GM12878 (cell line): ENCODE results near the gene TMBIM6. TPM values are rescaled to one million over a fixed set of nuclear protein-coding genes. Genes with fewer than 3 reads are reported as not detected.

ENCODE experiments used
- ATAC-seq: fragments of 200-7000 bp; cut with Tn5 transposase; 3 replicates; pipeline ENCODE4 v1.9.1; 2020; ENCODE audit warnings: mild to moderate bottlenecking, moderate library complexity
- BruUV-seq: library from RNA; stranded (reverse); fragments of 400-500 nt; replicated peaks from 2 replicates; lab custom pipeline; 2021; lab: Mats Ljungman, UMichigan
- CTCF ChIA-PET: fragments of 300-600 bp; sonication (Branson Sonifier 250); formaldehyde crosslinking; extraction: SDS; loops from one replicate; lab custom pipeline; 2021; ENCODE audit warnings: inconsistent platforms; lab: Yijun Ruan, JAX
- POLR2A ChIA-PET: fragments of 350-600 bp; formaldehyde crosslinking; extraction: SDS; loops from one replicate; lab custom pipeline; 2021; ENCODE audit warnings: inconsistent platforms; lab: Charles Lee
- RAD21 ChIA-PET: fragments of 300-600 bp; sonication (Branson Sonifier 250); formaldehyde crosslinking; loops from one replicate; lab custom pipeline; 2023; ENCODE audit warnings: antibody characterized with exemption; ENCODE audit not compliant: unreplicated experiment; lab: Charles Lee
- SMC1A ChIA-PET: fragments of 300-600 bp; sonication (Branson Sonifier 250); formaldehyde crosslinking; loops from one replicate; lab custom pipeline; 2023; ENCODE audit not compliant: unreplicated experiment, uncharacterized antibody; lab: Charles Lee
- DNase-seq: peaks from one replicate; pipeline ENCODE4 v3.0.0-alpha.2; 2011; ENCODE audit warnings: low read depth, low spot score
- FAIRE-seq: peaks from 3 replicates; lab custom pipeline; 2011; peaks lifted over from hg19 to GRCh38; lab: Jason Lieb, UNC
- H2AFZ ChIP-seq: 2 replicates; pipeline ENCODE4 v1.6.0; 2011; ENCODE audit warnings: low read depth, low read length, control low read depth; ENCODE audit not compliant: control insufficient read depth
- H3K27ac ChIP-seq: 2 replicates; pipeline ENCODE4 v1.5.1; 2011; ENCODE audit warnings: control low read depth; ENCODE audit not compliant: control insufficient read depth, insufficient read depth
- H3K27me3 ChIP-seq, 2 experiments: replicated peaks in 1 of 2; 2 replicates each; pipeline versions ENCODE4 v1.6.0 to v1.6.1; 2011; ENCODE audit warnings: low read length in 1 of 2; ENCODE audit not compliant: control insufficient read depth in 2 of 2, insufficient read depth in 2 of 2
- H3K36me3 ChIP-seq, 2 experiments: 2 replicates each; pipeline ENCODE4 v1.5.1; 2011; ENCODE audit warnings: low read length in 1 of 2; ENCODE audit not compliant: control insufficient read depth in 2 of 2, insufficient read depth in 2 of 2
- H3K4me1 ChIP-seq: 2 replicates; pipeline ENCODE4 v1.6.1; 2011; ENCODE audit warnings: mild to moderate bottlenecking, low read length, moderate library complexity, mixed read lengths; ENCODE audit not compliant: control insufficient read depth, insufficient read depth
- H3K4me2 ChIP-seq: 2 replicates; pipeline ENCODE4 v1.6.0; 2011; ENCODE audit warnings: control low read depth; ENCODE audit not compliant: control insufficient read depth, insufficient read depth
- H3K4me3 ChIP-seq: fragments of 200-600 bp; sonication (generic); 2 replicates; pipeline ENCODE4 v1.5.1; 2016
- H3K79me2 ChIP-seq: 2 replicates; pipeline ENCODE4 v1.6.0; 2011; ENCODE audit warnings: low read length; ENCODE audit not compliant: control insufficient read depth, insufficient read depth
- H3K9ac ChIP-seq: 2 replicates; pipeline ENCODE4 v1.8.0; 2011; ENCODE audit warnings: low read length, control low read depth, mixed read lengths; ENCODE audit not compliant: control insufficient read depth, insufficient read depth
- H3K9me3 ChIP-seq: replicated peaks from 3 replicates; pipeline ENCODE4 v1.5.1; 2011; ENCODE audit warnings: mild to moderate bottlenecking, low read length; ENCODE audit not compliant: control insufficient read depth, insufficient read depth
- H4K20me1 ChIP-seq: 2 replicates; pipeline ENCODE4 v1.6.0; 2011; ENCODE audit not compliant: control insufficient read depth, insufficient read depth
- EED ChIP-seq: sonication (generic); IDR thresholded peaks from 2 replicates; pipeline ENCODE4 v1.6.1; 2016; ENCODE audit warnings: antibody characterized with exemption, low read depth
- MYC ChIP-seq: IDR thresholded peaks from 2 replicates; pipeline ENCODE4 v1.6.1; 2011; ENCODE audit warnings: mild to moderate bottlenecking, low read length, moderate library complexity, inconsistent platforms; ENCODE audit not compliant: insufficient read depth, insufficient replicate concordance, insufficient read length, severe bottlenecking
- NFYB ChIP-seq: IDR thresholded peaks from 2 replicates; pipeline ENCODE4 v1.6.1; 2011; ENCODE audit warnings: low read depth, mild to moderate bottlenecking, low read length, improper control_type of control experiment, moderate library complexity; ENCODE audit not compliant: insufficient read depth
- STAT1 ChIP-seq: fragments of 450-650 bp; conservative IDR thresholded peaks from 2 replicates; pipeline ENCODE4 v1.6.1; 2014; ENCODE audit warnings: antibody characterized with exemption, mild to moderate bottlenecking
- WGBS: methylation state at CpG from one replicate; pipeline ENCODE4 v1.1.6; 2016; ENCODE audit warnings: low lambda C conversion rate; ENCODE audit not compliant: insufficient replicate concordance, insufficient coverage; ENCODE audit errors: missing lambda C conversion rate; 5-methylcytosine and 5-hydroxymethylcytosine counted together
- in situ Hi-C: fragments of 300-500 bp; cut with MboI; formaldehyde crosslinking; loops from 9 replicates; pipeline ENCODE4 v1.14.3; 2018; ENCODE audit warnings: mixed read lengths
- intact Hi-C: fragments of 100-400 bp; cut with micrococcal nuclease; formaldehyde crosslinking; loops from one replicate; pipeline ENCODE4 v1.14.2; 2022; ENCODE audit not compliant: unreplicated experiment
- polyA plus RNA-seq, 11 experiments: library from polyadenylated mRNA; depleted of rRNA in 4 of 11; unstranded in 6 of 11; stranded (reverse) in 5 of 11; fragments of >200 nt; fragmentation: Nextera tagmentation in 4 of 11; fragmentation: Illumina TruSeq in 1 of 11; extraction: Ambion mirVana in 4 of 11; extraction: Trizol in 1 of 11; gene quantifications; 1 replicate in 1 of 11; 2 replicates in 10 of 11; pipeline versions ENCODE4 v1.2.1 to v1.2.3, GENCODE V29; 2011 to 2016; ENCODE audit warnings: inconsistent platforms in 2 of 11, missing spikeins in 2 of 11, low read depth in 1 of 11
- total RNA-seq, 4 experiments: library from RNA; depleted of rRNA in 3 of 4; stranded (reverse); fragments of >200 nt in 3 of 4; fragmentation: Illumina TruSeq in 1 of 4; extraction: Trizol in 1 of 4; gene quantifications; 2 replicates each; pipeline versions ENCODE4 v1.2.1 to v1.2.3, GENCODE V29; 2013 to 2021
- TF ChIP-seq, protein P1 (sequence below): IDR thresholded peaks from 2 replicates; pipeline ENCODE4 v1.6.1; 2012; ENCODE audit warnings: low read depth, low read length, improper control_type of control experiment
- TF ChIP-seq, protein P2 (sequence below): IDR thresholded peaks from 2 replicates; pipeline ENCODE4 v1.6.1; 2012; ENCODE audit warnings: mild to moderate bottlenecking, low read depth, low read length

TMBIM6 gene
- total and polyA plus RNA-seq, 10 of the 15 experiments (the other 5 are each of a cell fraction or from before 2014, with no cell fraction given) = 224 to 1,192 (median 379) TPM

DNA sequence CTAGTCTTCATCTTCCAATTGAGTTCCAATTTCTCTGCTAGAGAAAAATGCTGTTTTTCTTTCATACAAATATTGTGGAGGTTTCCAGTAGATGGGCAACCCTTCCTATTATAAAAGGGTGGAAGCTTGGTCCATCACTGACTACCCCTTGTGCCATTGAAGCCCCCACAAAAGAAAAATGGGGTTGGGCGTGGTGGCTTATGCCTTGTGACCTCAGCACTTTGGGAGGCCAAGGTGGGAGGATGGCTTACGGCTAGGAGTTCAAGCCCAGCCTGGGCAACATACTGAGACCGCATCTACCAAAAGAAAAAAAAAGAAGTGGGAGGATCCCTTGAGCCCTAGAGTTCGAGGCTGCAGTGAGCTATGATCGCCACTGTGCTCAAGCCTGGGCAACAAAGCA, 64.1 kb downstream of the TMBIM6 start:
- FAIRE-seq (no peak), ATAC-seq (no peak), DNase-seq (no peak)
- WGBS = 48% methylated on average over 5 of the region's 5 CpGs
- in situ Hi-C loops = no loop called here
- Histone ChIP-seq H3K4me2 (no peak overlapping the region), H3K79me2 (no peaks in the 10 kb centered on the region), H3K27ac (no peak overlapping the region), H3K27me3 (no peaks in the 10 kb centered on the region), H3K9me3 (no peaks in the 10 kb centered on the region), H3K4me1 (no peaks in the 10 kb centered on the region; the same call in 1 of the 2 replicates), H3K4me3 (no peak overlapping the region), H4K20me1 (no peaks in the 10 kb centered on the region), H3K9ac (no peak overlapping the region), H2AFZ (no peak overlapping the region), H3K36me3 (peaks cover 2 to 17% of the 10 kb centered on the region in 2 experiments; a peak in 3 of 4 replicates)
- no TSS peak for BruUV-seq
- TF ChIP-seq EED (no peak), MYC (no peak), STAT1 (no peak), NFYB (no peak)
- TF ChIP-seq, protein P1, sequence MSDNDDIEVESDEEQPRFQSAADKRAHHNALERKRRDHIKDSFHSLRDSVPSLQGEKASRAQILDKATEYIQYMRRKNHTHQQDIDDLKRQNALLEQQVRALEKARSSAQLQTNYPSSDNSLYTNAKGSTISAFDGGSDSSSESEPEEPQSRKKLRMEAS = no peak
- TF ChIP-seq, protein P2, sequence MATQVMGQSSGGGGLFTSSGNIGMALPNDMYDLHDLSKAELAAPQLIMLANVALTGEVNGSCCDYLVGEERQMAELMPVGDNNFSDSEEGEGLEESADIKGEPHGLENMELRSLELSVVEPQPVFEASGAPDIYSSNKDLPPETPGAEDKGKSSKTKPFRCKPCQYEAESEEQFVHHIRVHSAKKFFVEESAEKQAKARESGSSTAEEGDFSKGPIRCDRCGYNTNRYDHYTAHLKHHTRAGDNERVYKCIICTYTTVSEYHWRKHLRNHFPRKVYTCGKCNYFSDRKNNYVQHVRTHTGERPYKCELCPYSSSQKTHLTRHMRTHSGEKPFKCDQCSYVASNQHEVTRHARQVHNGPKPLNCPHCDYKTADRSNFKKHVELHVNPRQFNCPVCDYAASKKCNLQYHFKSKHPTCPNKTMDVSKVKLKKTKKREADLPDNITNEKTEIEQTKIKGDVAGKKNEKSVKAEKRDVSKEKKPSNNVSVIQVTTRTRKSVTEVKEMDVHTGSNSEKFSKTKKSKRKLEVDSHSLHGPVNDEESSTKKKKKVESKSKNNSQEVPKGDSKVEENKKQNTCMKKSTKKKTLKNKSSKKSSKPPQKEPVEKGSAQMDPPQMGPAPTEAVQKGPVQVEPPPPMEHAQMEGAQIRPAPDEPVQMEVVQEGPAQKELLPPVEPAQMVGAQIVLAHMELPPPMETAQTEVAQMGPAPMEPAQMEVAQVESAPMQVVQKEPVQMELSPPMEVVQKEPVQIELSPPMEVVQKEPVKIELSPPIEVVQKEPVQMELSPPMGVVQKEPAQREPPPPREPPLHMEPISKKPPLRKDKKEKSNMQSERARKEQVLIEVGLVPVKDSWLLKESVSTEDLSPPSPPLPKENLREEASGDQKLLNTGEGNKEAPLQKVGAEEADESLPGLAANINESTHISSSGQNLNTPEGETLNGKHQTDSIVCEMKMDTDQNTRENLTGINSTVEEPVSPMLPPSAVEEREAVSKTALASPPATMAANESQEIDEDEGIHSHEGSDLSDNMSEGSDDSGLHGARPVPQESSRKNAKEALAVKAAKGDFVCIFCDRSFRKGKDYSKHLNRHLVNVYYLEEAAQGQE = no peak
- CTCF ChIA-PET = interaction anchor here (0.6 to 1.1 kb wide), 4 partner anchors 10 to 162 kb away, joined by 3 read pairs; no protein-coding TSS in a partner anchor
- RAD21 ChIA-PET = no interaction called here
- SMC1A ChIA-PET = interaction anchor here (1.1 to 1.9 kb wide), 4 partner anchors 34 to 64 kb away, joined by 3 to 5 read pairs (median 4); partner anchors contain the start of genes BCDIN3D and TMBIM6
- POLR2A ChIA-PET = no interaction called here
- intact Hi-C loops = no loop called here
